HAP-1 (cell line): ENCODE data around the gene ASPSCR1.
"Not testable (repeated sequence)": the region's sequence is repeated elsewhere in the genome, so short reads cannot be mapped to it uniquely, and the experiment has no call there.

Experiments used
- DNase-seq, 2 experiments: peaks; one replicate each; pipeline ENCODE4 v3.0.0-alpha.2; 2016 to 2020; ENCODE audit warnings: low spot score in 2 of 2
- H3K27me3 ChIP-seq: fragments of 250-450 bp; sonication (Bioruptor Pico); 2 replicates; pipeline ENCODE4 v1.5.1; 2020; ENCODE audit warnings: low read depth, mild to moderate bottlenecking, moderate library complexity
- H3K36me3 ChIP-seq: fragments of 250-450 bp; sonication (Bioruptor Pico); replicated peaks from 2 replicates; pipeline ENCODE4 v1.5.1; 2020; ENCODE audit warnings: mild to moderate bottlenecking
- H3K4me1 ChIP-seq: fragments of 250-450 bp; sonication (Bioruptor Pico); 2 replicates; pipeline ENCODE4 v1.5.1; 2020; ENCODE audit warnings: mild to moderate bottlenecking
- H3K4me3 ChIP-seq: fragments of 250-450 bp; sonication (Bioruptor Pico); 2 replicates; pipeline ENCODE4 v1.5.1; 2020; ENCODE audit warnings: mild to moderate bottlenecking, moderate library complexity
- H3K9me3 ChIP-seq: fragments of 250-450 bp; sonication (Bioruptor Pico); 2 replicates; pipeline ENCODE4 v1.5.1; 2020; ENCODE audit warnings: mild to moderate bottlenecking, moderate library complexity
- in situ Hi-C: fragments of 300-500 bp; cut with MboI; formaldehyde crosslinking; loops from 3 replicates; pipeline ENCODE4 v1.14.3; 2020; ENCODE audit warnings: low sequenced_read_pairs, inconsistent platforms, mixed read lengths

The ASPSCR1 gene

DNA sequence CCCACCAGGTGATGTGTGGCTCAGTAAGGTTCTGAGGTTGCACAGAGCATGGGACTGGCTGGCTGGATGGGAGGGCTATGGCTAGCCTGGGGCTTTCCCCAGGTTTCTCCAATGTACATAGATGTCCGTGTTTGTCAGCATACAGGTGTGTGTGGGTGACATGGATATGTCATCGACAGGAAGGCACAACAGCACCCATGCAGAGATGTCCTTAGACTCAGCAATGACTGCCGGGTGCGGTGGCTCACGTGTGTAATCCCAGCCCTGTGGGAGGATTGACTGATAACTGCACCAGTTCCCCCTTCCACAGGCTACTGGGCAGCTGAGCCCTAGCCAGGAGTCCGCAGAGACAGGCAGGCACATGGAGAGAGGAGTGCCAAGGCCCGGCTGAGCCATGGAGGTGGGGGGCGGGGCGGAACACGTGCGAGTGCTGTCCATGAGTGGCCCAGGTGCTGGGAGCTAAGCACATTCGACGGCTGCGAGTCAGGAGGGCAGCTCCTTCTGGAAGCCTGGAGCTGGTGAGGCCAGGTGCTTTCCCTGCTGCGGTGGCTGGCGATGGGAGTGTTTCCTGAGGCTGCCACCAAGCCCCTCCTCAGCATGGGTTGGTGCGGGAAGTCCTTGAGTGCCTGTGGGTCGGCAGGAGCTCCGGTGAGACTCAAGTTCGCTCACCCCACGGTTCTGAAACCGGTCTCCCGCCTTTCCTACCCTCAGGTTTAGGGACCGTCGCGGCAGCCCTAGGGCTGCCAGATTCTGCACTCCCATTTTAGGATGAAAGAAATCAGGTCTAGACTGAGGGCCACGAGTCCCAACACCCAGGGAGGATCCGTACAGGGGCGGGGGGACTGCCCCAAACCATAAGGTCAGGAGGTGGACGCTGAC is 858 bp upstream of the ASPSCR1 start:
- Histone ChIP-seq H3K4me3 (peak overlapping the region; percentile 82), H3K36me3 (peaks cover 14% of the 10 kb centered on the region), H3K9me3 (0 out of 2 replicates have a peak, but pooled peaks cover 5% of the 10 kb centered on the region), H3K4me1 (peaks cover 6% of the 10 kb centered on the region), H3K27me3 (no peaks in the 10 kb centered on the region)
- in situ Hi-C loops: no loop called here
- DNase-seq: peak in 1 of 2 experiments; percentile 47

DNA sequence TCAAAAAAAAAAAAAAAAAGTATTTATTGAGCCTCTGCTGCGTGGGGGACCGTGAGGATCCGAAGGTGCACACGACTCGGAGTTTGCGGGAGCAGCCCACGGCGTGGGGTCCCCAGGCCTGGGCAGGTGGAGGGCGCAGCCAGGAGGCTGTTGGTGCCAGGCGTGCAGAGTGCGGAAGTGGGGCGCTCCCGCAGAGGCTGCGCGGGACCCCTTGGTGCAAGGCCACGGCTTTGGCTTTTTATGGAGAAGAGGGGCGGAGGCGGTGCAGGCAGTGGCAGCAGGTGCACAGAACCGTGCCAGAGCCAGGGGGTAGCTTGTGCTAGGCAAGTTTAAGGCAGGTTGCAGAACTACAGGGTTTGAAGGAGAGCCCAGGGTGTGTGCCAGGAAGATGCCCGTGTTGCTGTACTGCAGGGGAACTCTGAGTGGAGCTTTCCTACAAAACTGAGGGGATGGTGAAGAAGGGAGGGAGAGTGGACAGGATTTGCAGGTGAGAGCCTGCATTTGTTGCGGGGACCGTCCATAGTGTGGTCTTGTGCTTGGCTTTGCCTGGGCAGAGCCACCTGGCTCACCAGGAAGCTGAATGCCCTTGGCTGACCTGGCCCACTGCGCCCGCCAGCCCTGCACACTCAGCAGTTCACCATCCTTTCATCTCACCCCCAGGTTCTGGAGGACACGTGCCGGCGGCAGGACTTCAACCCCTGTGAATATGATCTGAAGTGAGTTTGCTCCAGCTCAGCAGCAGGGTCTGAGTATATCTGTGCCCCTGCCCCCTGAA is 1.3 kb downstream of the ASPSCR1 start:
- 0 out of 2 replicates have a peak, but pooled peaks cover 5% of the 10 kb centered on the region for H3K9me3 ChIP-seq
- peaks cover 6% of the 10 kb centered on the region for H3K4me1 ChIP-seq
- in situ Hi-C loops: no loop called here
- DNase-seq: no peak
- H3K36me3 ChIP-seq: peaks cover 14% of the 10 kb centered on the region
- peak overlapping the region; percentile 82 for H3K4me3 ChIP-seq
- H3K27me3 ChIP-seq: no peaks in the 10 kb centered on the region

DNA sequence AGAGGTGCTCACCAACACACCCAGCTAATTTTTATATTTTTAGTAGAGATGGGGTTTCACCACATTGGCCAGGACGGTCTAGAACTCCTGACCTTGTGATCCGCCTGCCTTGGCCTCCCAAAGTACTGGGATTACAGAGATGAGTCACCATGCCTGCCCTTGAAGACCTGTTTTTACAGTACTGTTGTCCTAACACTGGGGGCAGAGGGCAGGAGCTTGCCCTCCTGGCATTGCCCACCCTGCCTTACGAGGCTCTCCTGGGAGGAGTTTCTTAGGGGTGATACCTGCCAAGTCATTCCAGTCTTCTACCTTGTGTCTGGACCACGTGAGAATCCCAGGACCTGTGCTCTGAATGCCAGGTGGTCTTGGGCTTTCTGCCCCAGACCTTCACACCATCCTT is 2.7 kb downstream of the ASPSCR1 start:
- in situ Hi-C loops: no loop called here
- H3K27me3 ChIP-seq: no peaks in the 10 kb centered on the region
- peaks cover 6% of the 10 kb centered on the region for H3K4me1 ChIP-seq
- no peak for DNase-seq
- H3K9me3 ChIP-seq: no peaks in the 10 kb centered on the region
- H3K36me3 ChIP-seq: peaks cover 20% of the 10 kb centered on the region
- no peak overlapping the region for H3K4me3 ChIP-seq

DNA sequence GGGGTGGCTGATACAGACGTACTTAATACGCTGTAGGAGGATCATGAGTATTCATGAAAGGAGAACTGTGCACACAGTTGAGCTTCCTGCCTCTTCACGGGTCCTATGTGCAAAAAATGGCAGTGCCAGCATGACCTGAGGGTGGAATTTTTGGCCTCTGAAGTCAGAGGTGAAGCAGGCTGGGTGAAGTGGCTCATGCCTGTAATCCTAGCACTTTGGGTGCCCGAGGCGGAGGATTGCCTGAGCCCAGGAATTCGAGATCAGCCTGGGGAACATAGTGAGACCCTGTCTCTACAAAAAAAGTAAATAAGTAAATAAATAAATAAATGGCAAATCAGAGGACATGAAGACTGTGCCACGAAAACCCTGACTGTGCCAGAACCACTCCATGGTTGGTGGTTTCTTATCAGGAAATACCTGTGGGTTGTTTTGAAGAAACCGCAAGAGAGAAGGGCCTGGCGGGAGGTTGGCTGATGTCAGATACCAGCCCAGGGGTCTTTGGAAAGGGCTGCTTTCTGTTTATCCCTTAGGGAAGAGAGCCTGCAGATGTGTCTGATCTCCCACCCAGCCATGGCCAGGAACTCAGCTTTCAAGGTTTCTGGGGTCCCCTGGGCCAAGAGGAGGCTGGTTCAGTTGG is 3.4 kb downstream of the ASPSCR1 start:
- Histone ChIP-seq H3K27me3 (no peaks in the 10 kb centered on the region), H3K9me3 (no peaks in the 10 kb centered on the region), H3K4me3 (no peak overlapping the region), H3K36me3 (peaks cover 27% of the 10 kb centered on the region), H3K4me1 (peaks cover 6% of the 10 kb centered on the region)
- no peak for DNase-seq
- in situ Hi-C loops: no loop called here

DNA sequence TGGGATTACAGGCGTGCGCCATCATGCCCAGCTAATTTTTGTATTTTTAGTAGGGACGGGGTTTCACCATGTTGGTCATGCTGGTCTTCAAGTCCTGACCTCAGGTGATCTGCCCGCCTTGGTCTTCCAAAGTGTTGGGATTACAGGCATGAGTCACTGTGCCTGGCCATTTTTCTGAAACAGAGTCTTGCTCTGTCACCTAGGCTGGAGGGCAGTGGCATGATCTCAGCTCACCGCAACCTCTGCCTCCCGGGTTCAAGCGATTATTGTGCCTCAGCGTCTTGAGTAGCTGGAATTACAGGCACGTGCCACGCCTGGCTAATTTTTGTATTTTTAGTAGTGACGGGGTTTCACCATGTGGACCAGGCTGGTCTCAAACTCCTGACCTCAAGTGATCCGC is 4.1 kb downstream of the ASPSCR1 start:
- H3K4me1 ChIP-seq, in situ Hi-C loops: not testable (repeated sequence)

DNA sequence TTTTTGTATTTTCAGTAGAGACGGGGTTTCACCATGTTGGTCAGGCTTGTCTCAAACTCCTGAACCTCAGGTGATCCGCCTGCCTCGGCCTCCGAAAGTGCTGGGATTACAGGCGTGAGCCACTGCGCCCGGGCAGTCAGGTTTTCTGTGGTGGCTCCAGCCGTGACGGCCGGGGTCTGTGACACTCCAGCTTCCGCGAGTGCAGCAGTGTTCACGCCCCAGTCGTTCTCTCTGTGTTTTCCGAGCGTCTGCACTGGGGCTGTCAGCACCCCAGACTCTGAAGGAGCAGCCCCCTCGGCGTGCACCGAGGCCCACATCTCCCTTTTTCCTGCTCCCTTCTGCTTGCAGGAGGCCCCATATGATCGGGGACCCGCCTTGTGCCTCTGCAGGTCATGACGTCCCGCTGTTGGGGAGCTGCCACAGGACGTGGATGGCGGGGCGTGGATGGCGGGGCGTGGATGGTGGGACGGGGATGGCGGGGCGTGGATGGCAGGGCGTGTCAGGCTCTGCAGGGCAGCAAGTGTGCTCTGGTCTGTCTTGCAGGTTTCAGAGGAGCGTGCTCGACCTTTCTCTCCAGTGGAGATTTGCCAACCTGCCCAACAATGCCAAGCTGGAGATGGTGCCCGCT is 5.7 kb downstream of the ASPSCR1 start:
- peaks cover 27% of the 10 kb centered on the region for H3K36me3 ChIP-seq
- no peak for DNase-seq
- no peaks in the 10 kb centered on the region for H3K4me1 ChIP-seq
- in situ Hi-C loops: no loop called here
- no peaks in the 10 kb centered on the region for H3K27me3 ChIP-seq
- no peaks in the 10 kb centered on the region for H3K9me3 ChIP-seq
- H3K4me3 ChIP-seq: no peak overlapping the region

More for the DNA sequence above, 4.1 kb downstream of the ASPSCR1 start:
- not testable (repeated sequence) for H3K27me3 ChIP-seq, H3K9me3 ChIP-seq, DNase-seq, H3K4me3 ChIP-seq
- peaks cover 27% of the 10 kb centered on the region for H3K36me3 ChIP-seq

DNA sequence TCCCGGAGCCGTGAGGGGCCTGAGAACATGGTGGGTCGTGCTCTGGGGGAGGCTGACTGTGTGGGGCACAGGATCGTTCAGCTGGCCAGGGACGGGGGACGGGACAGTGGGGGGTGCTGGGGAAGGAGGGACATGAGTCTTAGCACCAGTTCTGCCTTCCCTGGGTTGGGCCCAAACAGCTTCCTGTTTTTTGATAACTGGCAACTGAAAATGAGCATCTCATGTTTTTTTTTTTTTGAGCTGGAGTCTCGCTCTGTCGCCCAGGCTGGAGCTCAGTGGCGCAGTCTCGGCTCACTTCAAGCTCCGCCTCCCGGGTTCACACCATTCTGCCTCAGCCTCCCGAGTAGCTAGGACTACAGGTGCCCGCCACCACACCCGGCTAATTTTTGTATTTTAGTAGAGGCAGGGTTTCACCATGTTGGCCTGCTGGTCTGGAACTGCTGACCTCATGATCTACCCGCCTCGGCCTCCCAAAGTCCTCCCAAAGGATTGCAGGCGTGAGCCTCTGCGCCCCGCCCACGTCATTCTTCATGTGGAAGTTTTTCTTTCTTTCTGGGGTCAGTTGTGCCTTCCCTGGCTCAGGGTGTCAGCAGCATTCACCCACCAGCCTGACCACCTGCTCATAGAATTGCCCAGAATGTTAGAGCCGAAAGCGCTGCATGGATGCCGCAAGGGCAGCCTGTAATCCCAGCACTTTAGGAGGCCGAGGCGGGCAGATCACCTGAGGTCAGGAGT is 6.4 kb downstream of the ASPSCR1 start:
- Histone ChIP-seq H3K27me3 (no peaks in the 10 kb centered on the region), H3K4me3 (no peak overlapping the region), H3K4me1 (no peaks in the 10 kb centered on the region), H3K36me3 (peaks cover 27% of the 10 kb centered on the region), H3K9me3 (no peaks in the 10 kb centered on the region)
- in situ Hi-C loops: no loop called here
- no peak for DNase-seq

DNA sequence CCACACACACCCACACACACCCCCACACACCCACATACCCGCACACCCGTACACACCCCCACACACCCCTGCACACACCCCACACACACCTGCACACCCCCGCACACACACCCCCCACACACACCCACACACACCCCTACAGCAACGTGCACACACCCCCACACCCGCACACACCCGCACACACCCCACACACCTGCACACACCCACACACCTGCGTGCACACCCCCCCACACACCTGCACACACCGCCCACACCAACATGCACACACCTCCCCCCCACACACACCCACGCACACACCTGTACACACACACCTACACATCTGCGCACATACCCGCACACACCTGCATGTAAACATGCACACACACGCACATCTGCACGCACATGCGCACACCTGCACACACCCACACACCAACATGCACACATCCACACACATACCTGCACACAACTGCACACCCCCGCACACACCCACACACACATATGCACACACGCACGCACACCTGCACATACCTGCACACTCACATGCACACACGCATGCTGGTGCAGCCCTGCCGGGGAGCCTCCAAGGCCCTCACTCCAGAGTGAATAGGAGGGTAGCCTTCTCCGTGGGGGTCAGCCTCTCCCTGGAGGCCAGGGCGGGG is 7.5 kb downstream of the ASPSCR1 start:
- Histone ChIP-seq H3K4me3 (no peak overlapping the region), H3K36me3 (peaks cover 22% of the 10 kb centered on the region), H3K4me1 (no peaks in the 10 kb centered on the region), H3K27me3 (no peaks in the 10 kb centered on the region), H3K9me3 (no peaks in the 10 kb centered on the region)
- no peak for DNase-seq
- in situ Hi-C loops: no loop called here

DNA sequence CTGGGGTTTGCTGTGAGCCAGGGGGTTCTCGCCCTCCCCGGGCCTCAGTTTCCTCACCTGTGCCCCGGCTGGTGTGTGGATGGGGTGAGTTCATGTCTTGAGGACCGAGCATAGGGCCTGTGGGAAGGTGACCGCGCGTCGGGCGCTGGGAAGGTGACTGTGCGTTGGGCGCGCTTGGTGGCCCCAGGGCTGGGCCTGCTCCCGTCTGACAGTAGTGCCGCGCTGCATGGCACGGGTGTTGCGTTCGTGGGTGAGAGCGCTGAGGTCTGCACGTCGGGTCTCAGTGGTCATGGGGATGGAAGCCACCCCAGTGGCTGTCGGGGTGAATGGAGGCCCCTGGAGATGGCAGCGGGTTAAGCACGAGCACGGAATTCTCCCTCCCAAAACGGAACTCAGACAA is 9.2 kb downstream of the ASPSCR1 start:
- in situ Hi-C loops: no loop called here
- H3K9me3 ChIP-seq: no peaks in the 10 kb centered on the region
- no peak overlapping the region for H3K4me3 ChIP-seq
- H3K4me1 ChIP-seq: no peaks in the 10 kb centered on the region
- no peak for DNase-seq
- H3K36me3 ChIP-seq: peaks cover 14% of the 10 kb centered on the region
- no peaks in the 10 kb centered on the region for H3K27me3 ChIP-seq

DNA sequence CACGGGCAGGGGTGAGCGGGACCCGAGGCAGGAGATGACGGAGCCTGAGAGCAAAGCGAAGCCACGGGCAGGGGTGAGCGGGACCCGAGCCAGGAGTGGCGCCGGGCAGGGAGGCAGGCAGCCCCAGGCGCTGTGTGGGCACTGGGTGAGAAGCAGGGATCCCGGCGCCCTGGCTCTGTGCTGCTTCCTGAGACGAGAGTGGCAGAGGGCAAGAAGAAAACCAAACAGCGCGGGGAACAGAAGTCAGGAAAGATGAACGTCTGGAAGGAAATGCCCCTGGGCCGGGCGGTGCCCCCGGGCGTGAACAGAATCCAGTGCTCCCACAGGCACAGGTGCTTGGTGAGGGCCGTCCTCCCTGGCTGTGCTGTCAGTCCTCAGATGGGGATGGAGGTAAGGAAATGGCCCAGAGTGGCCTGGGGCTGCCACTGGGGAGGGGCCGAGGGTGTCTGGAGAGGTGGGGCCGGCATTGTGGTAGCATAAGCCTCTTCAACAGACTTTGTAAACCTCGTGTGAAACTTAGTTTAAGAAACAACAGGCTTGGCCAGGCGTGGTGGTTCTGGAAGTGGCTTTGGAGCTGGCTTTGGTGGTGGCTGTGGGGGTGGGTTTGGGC is 9.8 kb downstream of the ASPSCR1 start:
- DNase-seq: no peak
- no peak overlapping the region for H3K4me3 ChIP-seq
- no peaks in the 10 kb centered on the region for H3K4me1 ChIP-seq
- no peaks in the 10 kb centered on the region for H3K9me3 ChIP-seq
- H3K36me3 ChIP-seq: peaks cover 14% of the 10 kb centered on the region
- H3K27me3 ChIP-seq: no peaks in the 10 kb centered on the region
- in situ Hi-C loops: no loop called here

DNA sequence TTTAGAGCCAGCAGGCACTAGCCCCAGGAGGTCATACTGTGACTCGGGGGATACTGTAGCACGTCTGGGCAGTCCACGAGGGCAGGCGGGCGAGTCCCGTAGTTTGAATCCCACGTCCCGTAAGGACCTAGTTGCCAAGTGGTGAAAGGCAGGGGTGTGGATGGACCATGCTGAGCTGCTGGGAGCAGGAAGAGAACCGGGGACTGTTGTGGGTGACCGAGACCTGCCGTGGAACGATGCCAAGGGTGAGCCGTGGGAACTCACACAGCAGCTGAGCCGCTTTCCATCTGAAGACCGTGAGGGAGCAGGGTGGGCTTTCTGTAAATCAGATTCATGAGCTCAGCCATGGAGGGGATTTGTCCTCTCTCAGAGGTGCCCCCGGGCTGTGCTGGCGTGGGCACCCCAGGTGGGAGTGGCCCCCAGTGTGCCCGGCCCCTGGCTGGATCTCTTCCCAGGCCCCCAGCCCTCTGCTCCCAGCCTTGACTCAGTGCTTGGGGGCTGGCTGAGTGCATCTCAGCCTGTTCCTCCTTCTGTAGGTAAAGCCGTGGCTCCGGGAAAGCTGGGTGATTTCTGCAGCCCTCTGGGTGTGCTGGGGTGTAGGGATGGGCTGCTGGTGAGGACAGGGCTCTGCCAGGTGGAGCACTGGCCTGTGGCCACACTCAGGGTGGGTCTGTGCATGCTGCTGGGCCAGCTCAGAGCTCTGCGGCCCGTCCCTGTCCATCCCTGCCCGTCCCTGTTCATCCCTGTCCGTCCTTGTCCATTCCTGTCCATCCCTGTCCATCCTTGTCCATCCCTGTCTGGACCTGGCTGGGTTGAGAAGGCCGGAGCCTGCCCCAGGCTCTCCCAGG is 13.6 kb downstream of the ASPSCR1 start:
- Histone ChIP-seq H3K27me3 (no peaks in the 10 kb centered on the region), H3K4me1 (no peaks in the 10 kb centered on the region), H3K4me3 (no peak overlapping the region), H3K36me3 (no peaks in the 10 kb centered on the region; the same call in 1 of the 2 replicates), H3K9me3 (no peaks in the 10 kb centered on the region)
- DNase-seq: no peak
- in situ Hi-C loops: no loop called here
